HG03571 (cell line): ENCODE results near the gene CDT1.
"Not testable (repeated sequence)": the region's sequence is repeated elsewhere in the genome, so short reads cannot be mapped to it uniquely, and the experiment has no call there.

Source experiments
- ATAC-seq: cut with Tn5 transposase; IDR thresholded peaks from one replicate; pipeline ENCODE4 v1.9.1; 2021; ENCODE audit not compliant: unreplicated experiment

Gene CDT1

GRCh38 chr16:88782454-88783390, 20.9 kb upstream of the CDT1 start:
- no peak for ATAC-seq

- no peak for ATAC-seq
Observed at GRCh38 chr16:88783391-88784073, 20.1 kb upstream of the CDT1 start.

- no peak for ATAC-seq
Observed at GRCh38 chr16:88784074-88784855, 19.3 kb upstream of the CDT1 start.

GRCh38 chr16:88784856-88785105, 18.8 kb upstream of the CDT1 start:
- ATAC-seq: no peak

GRCh38 chr16:88785106-88785924, 18.3 kb upstream of the CDT1 start, which contains the start of gene PIEZO1:
TSS of gene PIEZO1 (minus strand) at chr16:88785220. CDS start at chr16:88784964, 256 bp downstream.
- no peak for ATAC-seq

- ATAC-seq: no peak
Observed at GRCh38 chr16:88787579-88788314, 15.8 kb upstream of the CDT1 start.

GRCh38 chr16:88788749-88789148, 14.8 kb upstream of the CDT1 start:
- not testable (repeated sequence) for ATAC-seq

GRCh38 chr16:88789594-88789993, 14.0 kb upstream of the CDT1 start:
- ATAC-seq: no peak

- ATAC-seq: no peak
Observed at GRCh38 chr16:88790312-88791211, 13.0 kb upstream of the CDT1 start.

GRCh38 chr16:88792078-88792550, 11.5 kb upstream of the CDT1 start:
- ATAC-seq: no peak

- no peak for ATAC-seq
Observed at GRCh38 chr16:88792668-88793250, 10.8 kb upstream of the CDT1 start.

- no peak for ATAC-seq
Observed at GRCh38 chr16:88793251-88793954, 10.2 kb upstream of the CDT1 start.

- no peak for ATAC-seq
Observed at GRCh38 chr16:88796278-88796677, 7.3 kb upstream of the CDT1 start.

- no peak for ATAC-seq
Observed at GRCh38 chr16:88798073-88798472, 5.5 kb upstream of the CDT1 start.

GRCh38 chr16:88798772-88799455, 4.7 kb upstream of the CDT1 start:
- ATAC-seq: no peak

GRCh38 chr16:88799569-88800276, 3.9 kb upstream of the CDT1 start:
- ATAC-seq: no peak

GRCh38 chr16:88800277-88800592, 3.4 kb upstream of the CDT1 start:
- ATAC-seq: no peak
